GM19099 (cell line): ENCODE measurements around the gene GRID2.

Experiments
- POLR2A ChIP-seq: IDR thresholded peaks from 3 replicates; pipeline ENCODE4 v1.6.1; 2011; ENCODE audit warnings: low read depth; ENCODE audit not compliant: insufficient read length; ENCODE audit errors: extremely low read depth

Gene GRID2

GRCh38 chr4:93147524-93148212 lies 843.9 kb downstream of the GRID2 start:
- no peak for TF ChIP-seq POLR2A

- TF ChIP-seq POLR2A: no peak
Observed at GRCh38 chr4:93152491-93152890, 848.7 kb downstream of the GRID2 start.

- no peak for TF ChIP-seq POLR2A
Observed at GRCh38 chr4:93157986-93158385, 854.2 kb downstream of the GRID2 start.

GRCh38 chr4:93168053-93168452 lies 864.3 kb downstream of the GRID2 start:
- no peak for TF ChIP-seq POLR2A

- no peak for TF ChIP-seq POLR2A
Observed at GRCh38 chr4:93169966-93170365, 866.2 kb downstream of the GRID2 start.

- no peak for TF ChIP-seq POLR2A
Observed at GRCh38 chr4:93174598-93174997, 870.8 kb downstream of the GRID2 start.

GRCh38 chr4:93178279-93178678 lies 874.5 kb downstream of the GRID2 start:
- no peak for TF ChIP-seq POLR2A

- TF ChIP-seq POLR2A: no peak
Observed at GRCh38 chr4:93179044-93179443, 875.3 kb downstream of the GRID2 start.

- no peak for TF ChIP-seq POLR2A
Observed at GRCh38 chr4:93182722-93183121, 879.0 kb downstream of the GRID2 start.

- TF ChIP-seq POLR2A: no peak
Observed at GRCh38 chr4:93183576-93183975, 879.8 kb downstream of the GRID2 start.

- no peak for TF ChIP-seq POLR2A
Observed at GRCh38 chr4:93184053-93184452, 880.3 kb downstream of the GRID2 start.

- no peak for TF ChIP-seq POLR2A
Observed at GRCh38 chr4:93186846-93187245, 883.1 kb downstream of the GRID2 start.

- TF ChIP-seq POLR2A: no peak
Observed at GRCh38 chr4:93187466-93187865, 883.7 kb downstream of the GRID2 start.

GRCh38 chr4:93187892-93188291 lies 884.1 kb downstream of the GRID2 start:
- no peak for TF ChIP-seq POLR2A

GRCh38 chr4:93199492-93199891 lies 895.7 kb downstream of the GRID2 start:
- no peak for TF ChIP-seq POLR2A

- TF ChIP-seq POLR2A: no peak
Observed at GRCh38 chr4:93201471-93202096, 897.8 kb downstream of the GRID2 start.
